COLO668 (cell line): ENCODE data around the gene HSH2D.

Source experiments
- DNase-seq: peaks from one replicate; lab custom pipeline; 2025; ENCODE audit not compliant: unreplicated experiment; lab: John Stamatoyannopoulos, UW

The HSH2D gene

DNA sequence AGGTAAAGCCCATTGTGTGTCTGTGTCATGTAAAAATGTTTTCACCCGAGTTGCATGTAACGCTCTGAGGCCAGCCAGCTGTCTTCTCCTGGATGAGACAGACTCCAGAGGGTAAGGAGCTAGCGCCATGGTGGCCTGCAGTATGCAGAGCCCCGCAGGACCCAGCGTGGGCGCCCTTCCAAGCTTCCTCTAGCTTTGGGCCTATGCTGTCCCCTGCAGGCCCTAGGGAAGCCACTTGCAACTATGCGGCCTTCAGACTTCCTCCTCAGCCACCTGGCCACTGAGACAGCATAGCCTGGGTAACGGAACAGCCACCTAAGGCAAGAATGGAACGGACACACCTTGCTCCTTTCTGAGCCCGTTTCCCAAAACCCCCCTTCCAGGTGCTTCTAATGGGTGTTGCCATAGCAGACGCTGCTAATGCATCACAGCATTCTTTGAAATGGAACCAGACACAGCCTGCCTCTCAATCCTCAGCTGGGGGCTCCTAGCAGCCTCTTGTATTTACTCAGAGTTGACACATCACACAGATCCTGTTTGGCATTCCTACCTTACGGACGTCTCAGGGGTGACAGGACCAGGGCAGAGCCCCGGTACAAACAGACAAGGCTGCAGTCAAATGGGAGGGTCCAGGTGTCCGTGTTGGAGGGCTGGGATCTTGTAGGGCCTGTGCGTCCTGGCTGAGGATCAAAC is 47.9 kb downstream of the HSH2D start:
- DNase-seq: no peak

DNA sequence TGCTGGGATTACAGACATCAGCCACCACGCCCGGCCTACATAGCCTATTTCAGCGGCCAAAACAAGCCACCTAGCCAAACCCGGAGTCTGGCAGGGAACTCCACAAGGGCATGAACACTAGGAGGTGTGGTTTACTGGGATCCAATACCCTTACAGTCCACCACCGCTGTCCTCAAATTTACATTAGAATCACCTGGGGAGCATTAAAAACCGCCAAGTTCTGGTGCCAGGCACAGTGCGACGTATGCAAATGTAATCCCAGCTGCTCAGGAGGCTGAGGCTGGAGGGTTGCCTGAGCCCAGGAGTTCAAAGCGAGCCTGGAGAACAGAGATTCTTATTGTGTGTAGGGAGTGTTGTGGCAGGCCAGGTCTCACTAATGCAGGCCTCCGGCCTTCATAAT is 50.0 kb downstream of the HSH2D start:
- no peak for DNase-seq

- no peak for DNase-seq
Measured at GRCh38 chr19:16197188-16197621, 53.7 kb downstream of the HSH2D start.

DNA sequence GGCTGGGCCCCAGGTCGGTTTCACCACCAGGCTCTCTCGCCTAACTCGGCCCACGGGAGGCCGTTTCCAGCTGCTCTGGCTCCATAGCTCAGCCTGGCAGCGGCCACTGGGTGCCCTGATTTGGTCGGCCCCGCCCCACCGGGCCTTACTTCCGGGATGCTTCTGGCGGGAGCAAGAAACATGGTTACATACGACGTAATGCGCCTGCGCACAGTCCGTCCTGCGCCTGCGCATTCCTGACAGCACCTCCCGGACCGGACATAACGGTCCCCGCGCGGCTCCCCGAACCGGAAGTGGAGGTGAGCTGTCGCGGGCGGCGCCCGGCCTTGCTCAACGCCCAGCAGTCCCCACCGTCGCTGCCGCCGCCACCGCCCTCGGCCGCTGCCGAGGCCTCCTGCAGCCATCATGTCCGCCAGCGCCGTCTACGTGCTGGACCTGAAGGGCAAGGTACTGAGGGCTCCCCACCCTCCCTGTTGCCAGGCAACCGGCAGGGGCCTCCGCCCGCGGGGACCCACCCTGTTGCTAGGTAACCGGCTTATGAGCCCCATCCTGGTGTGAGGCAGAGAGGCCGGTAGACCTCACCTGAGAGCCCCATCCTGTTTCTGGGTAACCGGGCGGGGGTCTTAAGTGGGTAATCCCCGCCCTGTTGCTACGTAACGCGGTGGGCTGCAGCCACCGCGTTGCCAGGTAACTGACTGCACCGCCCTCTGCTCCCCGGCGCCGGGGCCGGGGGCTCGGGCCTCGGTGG is 54.3 kb downstream of the HSH2D start, which contains the start of gene AP1M1:
AP1M1 (plus strand) TSS at position 290 of the 748 bp plus-strand sequence; CDS start at position 406, 116 bp downstream.
- DNase-seq: peak; percentile 98

DNA sequence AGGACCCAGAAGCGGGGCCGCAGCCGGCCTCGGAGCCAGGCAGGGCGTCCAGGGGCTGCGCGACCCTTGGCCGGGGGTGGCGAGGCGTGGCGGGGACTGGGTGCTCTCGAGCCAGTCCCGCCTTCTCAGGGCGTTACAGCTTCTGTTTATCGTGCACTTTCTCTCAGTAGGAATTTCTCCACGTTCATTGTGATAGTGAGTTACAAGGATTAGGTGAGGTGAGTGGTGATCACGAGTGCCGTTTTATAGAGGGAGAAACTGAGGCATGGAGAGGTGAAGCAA is 54.8 kb downstream of the HSH2D start:
- no peak for DNase-seq

- DNase-seq: no peak
Measured at GRCh38 chr19:16199275-16199932, 55.9 kb downstream of the HSH2D start.

- no peak for DNase-seq
Measured at GRCh38 chr19:16200038-16201010, 56.8 kb downstream of the HSH2D start.

DNA sequence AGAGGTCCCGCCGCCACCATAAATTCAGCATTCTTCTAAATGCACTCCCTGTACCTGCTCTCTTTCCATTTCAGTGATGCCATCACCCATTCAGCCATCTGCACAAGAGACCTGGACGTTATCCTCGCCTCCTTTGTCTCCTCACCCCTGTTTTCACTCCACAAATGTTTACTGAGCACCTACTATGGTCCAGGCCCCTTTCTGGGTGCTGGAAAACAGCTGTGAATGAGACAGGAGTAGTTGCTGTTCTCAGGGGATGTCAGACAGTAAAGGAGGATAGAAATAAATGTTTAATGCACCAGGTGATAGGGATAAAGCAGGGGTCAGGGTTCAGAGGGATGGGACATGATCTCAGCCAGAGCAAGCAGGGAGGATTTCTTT is 57.5 kb downstream of the HSH2D start:
- no peak for DNase-seq

DNA sequence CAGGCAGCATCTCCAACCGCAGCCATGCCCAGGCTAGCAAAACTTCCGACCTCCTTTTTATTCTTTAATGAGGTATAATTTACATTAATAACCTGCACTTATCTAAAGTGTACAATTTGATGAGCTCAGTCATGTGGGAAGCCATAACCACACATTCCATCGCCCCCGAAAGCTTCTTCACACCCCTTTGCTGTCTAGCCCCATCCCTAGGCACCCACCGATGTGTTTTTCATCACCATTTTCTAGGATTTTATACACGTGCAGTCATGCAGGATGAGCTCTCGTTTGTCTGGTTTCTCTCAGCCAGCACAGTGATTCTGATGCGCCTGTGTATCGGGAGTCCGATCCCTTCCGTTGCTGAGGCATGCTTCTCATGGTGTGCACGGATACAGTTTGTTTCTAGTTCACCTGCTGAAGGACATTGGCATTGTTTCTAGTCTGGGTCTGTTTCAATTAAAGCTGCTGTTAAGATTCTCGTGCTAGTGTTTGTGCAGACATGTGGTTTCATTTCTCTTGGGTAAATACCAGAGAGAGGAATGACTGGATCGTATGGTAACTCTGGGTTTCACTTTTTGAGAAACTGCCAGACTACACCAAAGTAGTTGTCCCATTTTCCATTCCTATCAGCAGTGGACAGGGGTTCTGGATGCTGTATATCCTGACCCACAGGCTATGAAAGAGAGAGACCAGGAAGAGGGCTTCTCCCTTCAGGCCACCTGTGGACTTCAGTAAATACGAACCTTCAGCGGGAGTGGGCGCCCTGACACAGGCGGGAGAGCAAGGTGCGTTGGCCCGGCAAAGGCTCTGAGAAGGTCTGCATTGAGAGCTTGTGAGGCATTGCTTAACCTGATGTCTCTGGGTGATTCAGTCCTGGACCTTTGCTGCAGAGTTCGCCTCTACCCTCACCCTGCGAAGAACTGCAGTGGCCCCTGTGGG is 59.1 kb downstream of the HSH2D start:
- DNase-seq: no peak

DNA sequence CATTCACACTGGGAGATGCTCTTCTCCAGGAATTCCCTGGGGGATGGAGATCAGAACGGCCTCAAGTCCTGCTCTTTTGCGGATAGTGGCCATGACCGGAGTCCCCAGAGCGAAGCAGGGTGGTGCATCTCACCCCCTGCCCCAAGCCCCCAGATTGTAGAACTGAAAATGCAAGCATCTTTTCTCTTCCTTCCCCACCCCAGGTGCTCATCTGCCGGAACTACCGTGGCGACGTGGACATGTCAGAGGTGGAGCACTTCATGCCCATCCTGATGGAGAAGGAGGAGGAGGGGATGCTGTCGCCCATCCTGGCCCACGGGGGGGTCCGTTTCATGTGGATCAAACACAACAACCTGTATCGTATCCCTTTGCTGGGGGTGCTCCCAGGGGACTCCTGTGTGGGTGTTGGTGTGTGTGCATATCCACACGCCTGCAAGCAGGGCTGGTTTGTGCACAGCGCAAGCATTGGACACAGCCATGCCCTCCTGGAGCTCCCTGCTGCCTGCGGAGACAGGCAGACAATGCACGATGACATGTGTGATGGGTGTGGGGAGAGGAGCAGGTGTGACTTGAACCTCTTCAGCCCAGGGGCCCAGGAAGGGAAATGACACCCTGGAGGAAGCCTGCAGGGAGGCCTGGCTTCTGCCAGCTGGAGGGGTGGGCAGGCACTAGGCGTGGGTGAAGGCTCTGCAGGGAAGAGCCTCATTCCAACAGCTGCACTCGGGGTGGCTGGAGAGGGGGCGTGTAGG is 59.9 kb downstream of the HSH2D start:
- peak; percentile 14 for DNase-seq

DNA sequence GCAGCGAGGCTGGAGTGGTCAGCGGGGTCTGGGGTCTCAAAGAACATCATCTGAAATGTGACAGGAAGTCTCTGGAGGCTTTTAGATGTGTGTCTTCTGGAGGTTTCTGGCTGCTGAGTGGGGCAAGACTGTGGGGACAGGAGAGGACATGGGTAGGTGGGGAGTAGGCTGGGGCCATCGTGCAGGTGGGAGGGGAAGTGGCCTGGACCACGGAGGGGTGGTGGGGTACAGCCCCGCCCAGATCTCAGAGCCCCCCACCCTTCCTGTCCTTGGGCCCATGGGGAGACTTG is 60.5 kb downstream of the HSH2D start:
- DNase-seq: no peak

GRCh38 chr19:16205205-16206045 is 61.9 kb downstream of the HSH2D start:
- no peak for DNase-seq

- no peak for DNase-seq
Measured at GRCh38 chr19:16206046-16206605, 62.6 kb downstream of the HSH2D start.

DNA sequence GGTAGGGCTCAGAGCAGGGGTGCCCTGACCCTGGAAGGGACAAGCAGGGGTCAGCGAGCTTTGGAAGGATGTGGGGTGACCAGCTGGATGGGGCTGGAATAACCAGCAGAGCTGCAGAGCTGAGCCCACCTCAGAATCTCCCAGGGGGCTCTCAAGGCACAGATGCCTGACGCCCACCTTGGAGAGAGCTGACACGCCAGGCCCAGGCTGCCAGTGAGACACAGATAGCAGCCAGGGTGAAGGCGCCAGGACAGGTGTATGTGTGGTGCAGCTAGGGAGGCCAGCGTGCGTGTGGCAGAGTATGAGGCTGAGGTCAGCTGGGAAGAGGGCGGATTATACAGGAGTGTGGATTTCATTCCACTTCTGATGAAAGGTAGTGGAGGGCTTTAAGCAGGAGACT is 63.2 kb downstream of the HSH2D start:
- DNase-seq: no peak

DNA sequence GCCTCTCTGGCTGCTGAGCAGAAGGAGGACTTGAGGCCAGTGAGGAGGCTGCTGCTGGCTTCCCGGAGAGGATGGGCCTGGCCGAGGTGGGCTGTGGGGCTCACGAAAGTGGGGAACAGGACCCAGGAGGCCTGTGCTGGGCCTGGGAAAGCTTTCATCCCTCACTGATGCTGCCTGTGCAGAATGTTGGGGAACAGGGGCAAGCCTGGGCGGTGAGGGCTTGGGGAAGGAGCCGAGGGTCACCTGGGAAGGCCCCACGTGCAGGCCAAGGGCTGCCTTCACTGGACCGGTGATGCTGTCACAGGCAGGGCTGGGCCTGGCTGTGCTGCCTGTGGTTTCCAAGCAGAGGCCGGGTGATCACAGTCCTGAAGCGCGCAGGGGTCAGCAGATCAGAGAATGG is 63.6 kb downstream of the HSH2D start:
- no peak for DNase-seq

DNA sequence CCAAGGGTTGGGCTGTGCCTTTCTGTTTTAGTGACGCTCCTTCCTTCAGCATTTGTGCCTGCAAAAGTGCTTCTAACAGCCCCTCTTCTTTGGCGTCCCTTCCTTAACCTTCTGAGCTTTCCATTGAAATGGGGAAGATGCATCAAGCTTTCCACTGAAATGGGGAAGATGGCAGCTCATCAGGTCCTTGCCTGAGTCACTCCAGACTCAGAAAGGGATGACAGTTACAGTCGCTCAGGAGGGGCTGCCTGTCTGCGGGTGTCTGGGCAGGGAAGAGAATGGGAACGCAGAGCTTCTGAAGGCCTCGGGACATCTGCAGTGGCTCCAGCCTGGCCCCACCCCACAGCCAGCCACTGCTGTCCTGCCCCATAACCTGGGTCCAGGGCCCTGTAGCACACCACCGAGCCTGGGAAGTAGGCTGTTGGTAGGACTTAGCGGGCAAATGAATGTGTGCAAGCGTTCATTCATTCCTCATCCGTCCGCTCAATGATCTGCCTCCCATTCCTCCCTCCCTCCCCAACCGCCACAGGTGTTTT is 64.1 kb downstream of the HSH2D start:
- DNase-seq: no peak
